Gastroesophageal sphincter (tissue), 3 donors: ENCODE results near the gene DTX1.

Experiments
- EP300 ChIP-seq: sonication (generic); formaldehyde crosslinking; IDR thresholded peaks from one replicate; pipeline ENCODE4 v1.6.1; 2017; ENCODE audit warnings: antibody characterized with exemption, mild to moderate bottlenecking
- POLR2A ChIP-seq, 2 donors: fragments of 450-650 bp; IDR thresholded peaks; one replicate each; pipeline ENCODE4 v1.6.1; 2017; ENCODE audit warnings: antibody characterized with exemption in 2 of 2, mild to moderate bottlenecking in 2 of 2, moderate library complexity in 1 of 2
- TF ChIP-seq, protein P1 (sequence below), 4 experiments: fragments of 200-600 bp in 2 of 4; fragments of 450-650 bp in 2 of 4; sonication (generic) in 1 of 4; IDR thresholded peaks; one replicate each; pipeline ENCODE4 v1.5.1; 2017 to 2019; ENCODE audit warnings: antibody characterized with exemption in 4 of 4, mild to moderate bottlenecking in 2 of 4, moderate library complexity in 2 of 4

GRCh38 chr12:113081873-113082272, 25.3 kb downstream of the DTX1 start:
- TF ChIP-seq, protein P1, sequence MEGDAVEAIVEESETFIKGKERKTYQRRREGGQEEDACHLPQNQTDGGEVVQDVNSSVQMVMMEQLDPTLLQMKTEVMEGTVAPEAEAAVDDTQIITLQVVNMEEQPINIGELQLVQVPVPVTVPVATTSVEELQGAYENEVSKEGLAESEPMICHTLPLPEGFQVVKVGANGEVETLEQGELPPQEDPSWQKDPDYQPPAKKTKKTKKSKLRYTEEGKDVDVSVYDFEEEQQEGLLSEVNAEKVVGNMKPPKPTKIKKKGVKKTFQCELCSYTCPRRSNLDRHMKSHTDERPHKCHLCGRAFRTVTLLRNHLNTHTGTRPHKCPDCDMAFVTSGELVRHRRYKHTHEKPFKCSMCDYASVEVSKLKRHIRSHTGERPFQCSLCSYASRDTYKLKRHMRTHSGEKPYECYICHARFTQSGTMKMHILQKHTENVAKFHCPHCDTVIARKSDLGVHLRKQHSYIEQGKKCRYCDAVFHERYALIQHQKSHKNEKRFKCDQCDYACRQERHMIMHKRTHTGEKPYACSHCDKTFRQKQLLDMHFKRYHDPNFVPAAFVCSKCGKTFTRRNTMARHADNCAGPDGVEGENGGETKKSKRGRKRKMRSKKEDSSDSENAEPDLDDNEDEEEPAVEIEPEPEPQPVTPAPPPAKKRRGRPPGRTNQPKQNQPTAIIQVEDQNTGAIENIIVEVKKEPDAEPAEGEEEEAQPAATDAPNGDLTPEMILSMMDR (IDR thresholded peaks at IDR 0.05), result no peak
- TF ChIP-seq POLR2A (IDR thresholded peaks at IDR 0.05), result no peak
- no peak for TF ChIP-seq EP300
